RWPE1 (cell line): ENCODE measurements around the gene PTPN14.

Experiments used
- CTCF ChIA-PET: fragments of 350-600 bp; sonication (Branson Sonifier 250); formaldehyde crosslinking; extraction: SDS; loops from one replicate; lab custom pipeline; 2021; lab: Yijun Ruan, JAX
- POLR2A ChIA-PET: fragments of 400-600 bp; formaldehyde crosslinking; extraction: SDS; loops from one replicate; lab custom pipeline; 2020; ENCODE audit warnings: antibody characterized with exemption; ENCODE audit not compliant: low non-redundant PET; lab: Yijun Ruan, JAX
- DNase-seq: peaks from one replicate; pipeline ENCODE4 v3.0.0; 2012; ENCODE audit warnings: low spot score
- H3K27ac ChIP-seq: fragments of 450-650 bp; 2 replicates; pipeline ENCODE4 v1.5.1; 2017
- CTCF ChIP-seq: fragments of 450-650 bp; conservative IDR thresholded peaks from 2 replicates; pipeline ENCODE4 v1.5.1; 2017; ENCODE audit warnings: low read depth, mild to moderate bottlenecking

Gene PTPN14

GRCh38 chr1:214362188-214362882 lies 189.1 kb downstream of the PTPN14 start:
- TF ChIP-seq CTCF = no peak
- H3K27ac ChIP-seq = no peak overlapping the region
- POLR2A ChIA-PET = no interaction called here
- CTCF ChIA-PET = interaction anchor here (0.6 kb wide), 1 partner anchor 148 kb away, joined by 4 read pairs; no protein-coding TSS in a partner anchor
- no peak for DNase-seq

- ChIA-PET CTCF (interaction anchor here (0.6 kb wide), 1 partner anchor 147 kb away, joined by 4 read pairs; no protein-coding TSS in a partner anchor), POLR2A (no interaction called here)
- no peak for TF ChIP-seq CTCF
- DNase-seq = no peak
- no peak overlapping the region for H3K27ac ChIP-seq
Observed at GRCh38 chr1:214361636-214362035, 189.8 kb downstream of the PTPN14 start.

- ChIA-PET POLR2A (no interaction called here), CTCF (interaction anchor here (0.6 to 0.9 kb wide), 3 partner anchors 10 to 291 kb away, joined by 4 to 6 read pairs (median 4); no protein-coding TSS in a partner anchor)
- no peak for TF ChIP-seq CTCF
Observed at GRCh38 chr1:214360525-214361164, 190.8 kb downstream of the PTPN14 start.

GRCh38 chr1:214360116-214360515 lies 191.3 kb downstream of the PTPN14 start:
- TF ChIP-seq CTCF = no peak
- CTCF ChIA-PET = interaction anchor here (0.6 to 0.9 kb wide), 3 partner anchors 11 to 292 kb away, joined by 4 to 6 read pairs (median 4); no protein-coding TSS in a partner anchor
- H3K27ac ChIP-seq = no peak overlapping the region
- DNase-seq = no peak
- POLR2A ChIA-PET = no interaction called here

More at GRCh38 chr1:214360525-214361164, 190.8 kb downstream of the PTPN14 start:
- no peak overlapping the region for H3K27ac ChIP-seq
- no peak for DNase-seq

GRCh38 chr1:214354440-214355148 lies 196.8 kb downstream of the PTPN14 start:
- no peak for DNase-seq
- ChIA-PET POLR2A (no interaction called here), CTCF (interaction anchor here (0.5 to 0.9 kb wide), 3 partner anchors 22 to 162 kb away, joined by 3 to 4 read pairs (median 3); no protein-coding TSS in a partner anchor)
- no peak for TF ChIP-seq CTCF
- no peak overlapping the region for H3K27ac ChIP-seq

GRCh38 chr1:214352838-214353237 lies 198.6 kb downstream of the PTPN14 start:
- ChIA-PET CTCF (no interaction called here), POLR2A (no interaction called here)
- H3K27ac ChIP-seq = no peak overlapping the region
- no peak for DNase-seq
- no peak for TF ChIP-seq CTCF
